OCI-LY7 (cell line): ENCODE data around the gene RBM41.

ENCODE experiments used
- EZH2phosphoT487 ChIP-seq: fragments of 200-600 bp; sonication (generic); IDR thresholded peaks from 2 replicates; pipeline ENCODE4 v1.6.1; 2018; ENCODE audit warnings: low read depth, borderline replicate concordance, mild to moderate bottlenecking, mixed run types, antibody characterized with exemption, low read length, moderate library complexity, mixed read lengths
- TF ChIP-seq, protein P1 (sequence below): fragments of 200-600 bp; sonication (generic); conservative IDR thresholded peaks from 2 replicates; pipeline ENCODE4 v1.5.1; 2014; ENCODE audit warnings: mild to moderate bottlenecking, antibody characterized with exemption, low read length, moderate library complexity, mixed read lengths

DNA sequence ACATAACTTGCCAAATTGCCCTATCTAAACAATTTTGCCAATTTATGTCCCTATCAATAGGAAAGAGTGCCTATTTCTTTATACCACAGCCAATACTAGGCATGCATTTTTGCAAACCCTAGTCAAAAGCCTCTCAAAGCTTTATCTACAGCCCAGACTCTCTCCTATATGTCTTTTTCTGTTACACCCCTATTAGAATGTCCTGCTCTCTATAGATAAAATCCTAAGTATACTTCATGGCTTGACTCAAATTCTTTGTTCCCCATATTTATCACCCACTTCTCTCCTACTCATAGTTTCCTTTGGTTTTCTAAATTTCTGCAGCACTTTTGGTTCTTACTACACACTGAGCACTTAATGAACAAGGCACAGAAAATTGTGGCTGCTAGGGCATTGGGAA is 49.6 kb upstream of the RBM41 start:
- TF ChIP-seq, protein P1, sequence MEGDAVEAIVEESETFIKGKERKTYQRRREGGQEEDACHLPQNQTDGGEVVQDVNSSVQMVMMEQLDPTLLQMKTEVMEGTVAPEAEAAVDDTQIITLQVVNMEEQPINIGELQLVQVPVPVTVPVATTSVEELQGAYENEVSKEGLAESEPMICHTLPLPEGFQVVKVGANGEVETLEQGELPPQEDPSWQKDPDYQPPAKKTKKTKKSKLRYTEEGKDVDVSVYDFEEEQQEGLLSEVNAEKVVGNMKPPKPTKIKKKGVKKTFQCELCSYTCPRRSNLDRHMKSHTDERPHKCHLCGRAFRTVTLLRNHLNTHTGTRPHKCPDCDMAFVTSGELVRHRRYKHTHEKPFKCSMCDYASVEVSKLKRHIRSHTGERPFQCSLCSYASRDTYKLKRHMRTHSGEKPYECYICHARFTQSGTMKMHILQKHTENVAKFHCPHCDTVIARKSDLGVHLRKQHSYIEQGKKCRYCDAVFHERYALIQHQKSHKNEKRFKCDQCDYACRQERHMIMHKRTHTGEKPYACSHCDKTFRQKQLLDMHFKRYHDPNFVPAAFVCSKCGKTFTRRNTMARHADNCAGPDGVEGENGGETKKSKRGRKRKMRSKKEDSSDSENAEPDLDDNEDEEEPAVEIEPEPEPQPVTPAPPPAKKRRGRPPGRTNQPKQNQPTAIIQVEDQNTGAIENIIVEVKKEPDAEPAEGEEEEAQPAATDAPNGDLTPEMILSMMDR, result no peak
- TF ChIP-seq EZH2phosphoT487, result no peak
